ENCODE results near the gene GRHL1. TPM values are rescaled to one million over a fixed set of nuclear protein-coding genes. Genes with fewer than 3 reads are reported as not detected.
"Not testable (repeated sequence)": the region's sequence is repeated elsewhere in the genome, so short reads cannot be mapped to it uniquely, and the experiment has no call there.

The GRHL1 gene
- total RNA-seq, 2 donors from 2014 or later = 1.4 to 5.7 TPM

DNA sequence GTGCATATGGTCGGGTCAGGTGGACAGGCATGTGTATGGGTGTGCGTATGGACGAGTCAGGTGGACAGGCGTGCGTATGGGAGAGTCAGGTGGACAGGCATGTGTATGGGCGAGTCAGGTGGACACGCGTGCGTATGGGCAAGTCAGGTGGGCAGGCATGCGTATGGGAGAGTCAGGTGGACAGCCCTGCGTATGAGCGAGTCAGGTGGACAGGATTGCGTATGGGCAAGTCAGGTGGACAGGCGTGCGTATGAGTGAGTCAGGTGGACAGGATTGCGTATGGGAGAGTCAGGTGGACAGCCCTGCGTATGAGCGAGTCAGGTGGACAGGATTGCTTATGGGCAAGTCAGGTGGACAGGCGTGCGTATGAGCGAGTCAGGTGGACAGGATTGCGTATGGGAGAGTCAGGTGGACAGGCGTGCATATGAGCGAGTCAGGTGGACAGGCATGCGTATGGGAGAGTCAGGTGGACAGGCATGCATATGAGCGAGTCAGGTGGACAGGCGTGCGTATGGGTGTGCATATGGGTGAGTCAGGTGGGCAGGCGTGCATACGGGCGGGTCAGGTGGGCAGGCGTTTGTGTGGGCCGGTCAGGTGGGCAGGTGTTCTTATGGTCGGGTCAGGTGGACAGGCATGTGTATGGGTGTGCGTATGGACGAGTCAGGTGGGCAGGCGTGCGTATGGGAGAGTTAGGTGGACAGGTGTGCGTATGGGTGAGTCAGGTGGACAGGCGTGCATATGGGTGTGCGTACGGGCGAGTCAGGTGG, 62.3 kb downstream of the GRHL1 start:
- intact Hi-C loops (cut with DNase I); DNase-seq; ATAC-seq: not testable (repeated sequence)

DNA sequence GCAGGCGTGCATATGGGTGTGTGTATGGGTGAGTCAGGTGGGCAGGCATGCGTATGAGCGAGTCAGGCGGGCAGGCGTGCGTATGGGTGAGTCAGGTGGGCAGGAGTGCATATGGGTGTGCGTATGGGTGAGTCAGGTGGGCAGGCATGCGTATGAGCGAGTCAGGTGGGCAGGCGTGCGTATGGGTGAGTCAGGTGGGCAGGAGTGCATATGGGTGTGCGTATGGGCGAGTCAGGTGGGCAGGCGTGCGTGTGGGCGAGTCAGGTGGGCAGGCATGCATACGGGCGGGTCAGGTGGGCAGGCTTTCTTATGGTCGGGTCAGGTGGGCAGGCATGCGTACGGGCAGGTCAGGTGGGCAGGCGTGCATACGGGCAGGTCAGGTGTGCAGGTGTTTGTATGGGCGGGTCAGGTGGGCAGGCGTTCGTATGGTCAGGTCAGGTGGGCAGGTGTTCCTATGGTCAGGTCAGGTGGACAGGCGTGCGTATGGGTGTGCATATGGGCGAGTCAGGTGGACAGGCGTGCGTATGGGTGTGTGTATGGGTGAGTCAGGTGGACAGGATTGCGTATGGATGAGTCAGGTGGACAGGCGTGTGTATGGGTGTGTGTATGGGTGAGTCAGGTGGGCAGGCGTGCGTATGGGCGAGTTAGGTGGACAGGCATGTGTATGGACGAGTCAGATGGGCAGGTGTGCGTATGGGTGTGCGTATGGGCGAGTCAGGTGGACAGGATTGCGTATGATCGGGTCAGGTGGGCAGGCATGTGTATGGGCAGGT, 63.1 kb downstream of the GRHL1 start:
- intact Hi-C loops (cut with DNase I) = no loop called here
- ATAC-seq (no peak), DNase-seq (no peak)

DNA sequence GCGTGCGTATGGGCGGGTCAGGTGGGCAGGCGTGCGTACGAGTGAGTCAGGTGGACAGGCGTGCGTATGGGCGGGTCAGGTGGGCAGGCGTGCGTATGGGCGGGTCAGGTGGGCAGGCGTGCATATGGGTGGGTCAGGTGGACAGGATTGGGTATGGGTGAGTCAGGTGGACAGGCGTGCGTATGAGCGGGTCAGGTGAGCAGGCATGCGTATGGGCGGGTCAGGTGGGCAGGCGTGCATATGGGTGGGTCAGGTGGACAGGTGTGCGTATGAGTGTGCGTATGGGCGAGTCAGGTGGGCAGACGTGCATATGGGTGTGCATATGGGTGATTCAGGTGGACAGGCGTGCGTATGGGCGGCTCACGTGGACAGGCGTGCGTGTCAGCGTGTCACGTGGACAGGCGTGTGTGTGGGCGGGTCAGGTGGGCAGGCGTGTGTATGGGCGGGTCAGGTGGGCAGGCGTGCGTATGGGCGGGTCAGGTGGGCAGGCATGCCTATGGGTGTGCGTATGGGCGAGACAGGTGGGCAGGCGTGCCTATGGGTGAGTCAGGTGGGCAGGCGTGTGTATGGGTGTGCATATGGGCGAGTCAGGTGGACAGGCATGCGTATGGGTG, 64.0 kb downstream of the GRHL1 start:
- ATAC-seq; intact Hi-C loops (cut with DNase I); DNase-seq: not testable (repeated sequence)

DNA sequence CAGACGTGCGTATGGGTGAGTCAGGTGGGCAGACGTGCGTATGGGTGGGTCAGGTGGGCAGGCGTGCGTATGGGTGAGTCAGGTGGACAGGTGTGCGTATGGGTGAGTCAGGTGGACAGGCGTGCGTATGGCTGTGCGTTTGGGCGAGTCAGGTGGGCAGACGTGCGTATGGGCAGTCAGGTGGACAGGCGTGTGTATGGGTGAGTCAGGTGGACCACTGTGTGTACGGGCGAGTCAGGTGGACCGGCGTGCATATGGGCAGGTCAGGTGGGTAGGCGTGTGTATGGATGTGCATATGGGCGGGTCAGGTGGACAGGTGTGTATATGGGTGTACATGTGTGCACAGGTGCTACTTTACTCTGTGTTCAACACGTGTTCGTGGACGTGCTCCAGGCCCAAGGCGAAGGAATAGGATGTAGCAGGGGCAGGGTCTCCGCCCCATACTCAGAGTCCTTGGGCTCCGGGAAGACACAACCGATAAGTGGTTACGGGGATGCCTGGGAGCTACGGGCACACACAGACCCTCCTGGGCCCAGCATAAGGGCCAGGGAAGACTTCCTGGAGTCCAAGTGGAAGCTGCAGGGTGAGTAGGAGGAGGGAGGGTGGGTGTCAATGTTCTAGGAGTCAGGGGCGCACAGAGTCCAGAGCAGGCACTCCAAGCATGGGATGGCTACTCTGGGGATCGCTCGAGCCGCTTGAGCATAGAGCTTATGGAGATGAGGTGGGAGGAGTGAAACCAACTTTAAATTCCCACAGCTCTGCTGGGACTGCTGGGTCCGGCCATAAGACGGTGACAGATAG, 64.7 kb downstream of the GRHL1 start:
- ATAC-seq (no peak), DNase-seq (no peak)
- intact Hi-C loops (cut with DNase I) = no loop called here

DNA sequence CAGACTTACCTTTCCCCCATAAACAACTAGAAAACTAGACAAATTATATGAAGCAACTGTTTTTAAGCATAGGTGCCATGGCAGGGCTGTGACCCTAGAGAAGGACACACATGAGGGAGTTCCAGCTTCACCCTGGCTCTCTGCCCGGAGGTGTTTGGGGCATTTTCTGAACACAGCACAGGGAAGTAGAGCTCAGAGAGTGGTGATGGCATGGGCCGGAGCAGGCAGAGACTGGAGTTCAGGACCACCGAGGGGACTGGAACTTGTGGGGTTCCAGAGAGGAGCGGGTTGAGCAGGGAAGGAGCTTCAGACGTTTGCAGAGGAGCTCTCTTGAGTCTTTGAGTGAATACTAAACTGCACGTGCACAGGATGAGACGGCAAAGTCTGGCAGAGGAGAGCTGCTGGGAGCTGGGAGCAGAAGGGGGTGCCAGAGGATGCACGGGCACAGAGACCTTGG, 65.3 kb downstream of the GRHL1 start:
- ATAC-seq (no peak), DNase-seq (no peak)
- intact Hi-C loops (cut with DNase I) = no loop called here

DNA sequence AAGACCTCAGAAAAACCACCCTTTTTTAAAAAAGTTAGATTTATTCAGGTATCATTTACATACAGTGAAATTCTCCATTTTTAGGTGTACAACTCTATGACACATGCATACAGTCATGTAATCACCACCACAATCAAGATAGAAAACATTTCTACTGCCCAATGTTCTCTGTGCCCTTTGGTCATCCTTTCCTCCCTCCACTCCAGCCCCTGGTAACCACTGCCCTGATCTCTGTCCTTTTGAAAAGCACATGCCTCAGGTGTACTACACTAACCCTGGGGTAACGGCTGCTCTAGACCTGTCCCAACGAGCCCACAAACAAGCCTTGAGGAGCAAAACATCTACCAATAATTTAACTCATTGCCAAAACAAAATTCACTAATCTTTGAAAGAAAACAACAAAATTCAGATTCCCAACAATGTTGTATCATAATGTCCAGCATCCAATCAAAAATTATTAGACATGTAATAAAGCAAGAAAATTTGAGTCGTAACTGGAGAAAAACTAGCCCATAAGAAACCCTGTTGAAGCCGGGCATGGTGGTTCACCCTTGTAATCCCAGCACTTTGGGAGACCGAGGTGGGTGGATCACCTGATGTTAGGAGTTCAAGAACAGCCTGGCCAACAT, 65.9 kb downstream of the GRHL1 start:
- no peak for ATAC-seq
- intact Hi-C loops (cut with DNase I) = no loop called here
- no peak for DNase-seq

DNA sequence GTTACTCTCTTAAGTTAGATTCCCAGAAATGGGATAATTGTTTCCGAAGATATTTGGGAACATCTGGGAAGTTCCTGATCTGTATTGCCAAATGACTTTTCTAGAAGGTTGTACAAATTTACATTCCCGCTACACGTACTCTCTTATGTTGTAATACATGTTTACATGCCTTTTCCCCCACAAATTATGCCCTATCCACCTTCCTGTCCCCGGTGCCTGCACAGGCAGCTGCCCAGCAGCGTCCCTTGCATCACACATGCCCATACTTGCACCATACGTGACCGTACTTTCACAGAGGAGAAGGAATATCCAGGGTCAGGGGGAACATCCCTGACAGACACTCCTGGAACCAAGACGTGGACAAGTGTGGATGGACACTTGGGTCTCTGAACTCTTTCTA, 67.7 kb downstream of the GRHL1 start:
- ATAC-seq = no peak
- DNase-seq = no peak
- intact Hi-C loops (cut with DNase I) = no loop called here

DNA sequence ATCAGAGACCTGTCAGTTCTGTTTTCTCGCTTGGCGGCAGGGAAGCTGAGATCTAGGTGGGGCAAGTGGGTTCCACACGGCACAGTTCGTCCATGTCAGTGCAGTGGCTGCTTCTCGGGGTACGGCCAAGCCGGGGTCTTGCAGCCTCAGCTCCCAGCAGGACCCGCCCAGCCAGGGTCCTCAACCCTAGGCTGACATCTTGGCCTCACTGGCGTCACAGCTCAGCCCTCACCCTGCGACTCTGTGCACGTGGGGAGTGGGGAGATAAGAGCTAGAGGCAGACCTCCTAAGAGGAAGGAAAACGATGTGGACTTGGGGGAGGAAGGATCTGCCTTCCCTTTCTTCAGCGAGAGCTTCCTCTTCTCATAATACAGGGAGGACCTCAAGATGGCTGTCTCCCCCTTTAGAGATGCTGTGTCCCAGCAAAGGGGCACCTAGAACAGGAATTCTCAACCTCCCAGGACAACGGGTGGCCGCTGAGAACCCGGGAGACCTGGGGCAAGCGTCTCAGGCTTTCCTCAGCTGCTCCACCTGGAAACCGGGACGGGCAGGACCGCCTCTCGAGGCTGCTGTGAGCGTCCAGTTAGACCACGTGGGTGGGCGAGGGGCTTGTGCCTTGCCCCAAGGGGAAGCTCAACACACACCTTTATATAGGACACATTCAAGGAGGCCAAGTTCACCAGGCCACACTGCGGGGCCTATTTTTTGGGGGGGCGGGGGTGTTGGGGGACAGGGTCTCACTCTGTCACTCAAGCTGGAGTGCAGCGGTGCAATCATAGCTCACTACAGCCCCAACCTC, 68.3 kb downstream of the GRHL1 start:
- no peak for DNase-seq
- no peak for ATAC-seq
- intact Hi-C loops (cut with DNase I) = no loop called here

DNA sequence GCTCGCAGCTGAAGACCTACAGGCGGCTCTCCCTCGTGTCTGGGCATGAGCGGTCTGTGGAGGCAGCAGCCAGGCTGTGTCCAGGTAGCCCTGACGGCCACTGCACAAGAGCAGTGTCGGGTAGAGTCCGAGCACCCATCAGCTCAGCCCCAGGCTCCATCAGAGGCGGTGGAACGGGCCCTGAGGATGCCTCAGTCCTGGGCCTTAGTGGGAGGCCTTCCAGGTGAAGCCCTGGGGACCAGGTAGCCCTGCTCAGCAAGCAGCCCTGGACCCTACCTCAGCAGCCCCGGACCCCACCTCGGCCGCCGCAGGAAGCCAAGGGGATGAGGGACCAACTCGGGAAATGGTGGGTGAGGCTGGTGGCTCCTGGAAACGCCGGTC, 70.5 kb downstream of the GRHL1 start:
- intact Hi-C loops (cut with DNase I) = no loop called here
- DNase-seq = no peak

DNA sequence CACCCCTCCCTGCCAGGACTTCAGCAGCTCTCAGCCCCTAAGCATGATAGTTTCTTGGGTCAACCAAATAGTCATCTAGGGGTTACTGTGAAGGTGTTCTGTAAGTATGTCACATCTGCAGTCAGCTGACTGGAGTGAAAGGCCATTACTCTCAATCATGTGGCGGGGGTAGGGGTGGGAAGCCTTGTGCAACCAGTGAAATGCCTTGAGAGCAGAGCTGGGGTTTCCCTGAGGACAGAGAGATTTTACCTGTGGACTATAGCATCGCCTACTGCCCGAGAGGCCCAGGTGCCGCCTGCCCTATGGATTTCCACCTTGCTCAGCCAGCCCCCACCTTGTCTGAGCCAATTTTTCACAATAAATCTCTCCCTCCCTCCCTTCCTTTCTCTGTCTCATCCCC, 71.0 kb downstream of the GRHL1 start:
- intact Hi-C loops (cut with DNase I) = no loop called here

More for the DNA sequence above, 70.5 kb downstream of the GRHL1 start:
- no peak for ATAC-seq

DNA sequence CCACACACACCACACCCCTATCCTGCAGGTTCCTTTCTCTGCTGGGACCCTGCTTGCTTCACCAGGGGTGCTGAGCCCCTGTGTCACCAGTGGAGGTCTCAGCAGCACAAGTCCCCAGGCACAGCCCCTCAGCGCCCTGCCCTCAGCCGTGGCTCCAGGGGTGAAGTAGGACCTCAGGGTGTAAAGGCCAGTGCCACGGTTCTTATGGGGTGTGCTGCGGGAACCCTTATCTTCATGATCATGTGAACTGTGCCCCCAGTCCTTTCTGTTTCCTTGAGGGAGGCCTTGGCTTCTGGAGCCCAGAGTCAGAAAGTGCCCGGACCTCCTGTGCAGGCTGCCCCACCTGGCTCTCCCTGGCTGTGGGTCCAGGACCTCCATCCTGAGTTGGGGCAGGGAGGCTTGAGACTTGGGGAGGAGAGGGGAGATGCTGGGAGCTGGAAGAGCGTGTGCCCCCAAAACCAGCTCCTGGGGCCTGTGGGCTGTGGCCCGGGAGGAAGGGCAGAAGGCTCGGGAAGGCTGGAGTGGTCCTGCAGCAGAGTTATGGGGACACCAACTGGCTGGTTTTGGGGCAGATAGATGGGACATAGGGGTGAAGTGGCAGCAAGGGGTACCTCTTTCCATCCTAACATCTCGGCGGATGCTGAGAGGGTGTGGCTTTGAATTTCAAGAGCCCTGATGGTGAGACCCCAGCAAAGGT, 71.6 kb downstream of the GRHL1 start:
- ATAC-seq (no peak), DNase-seq (no peak)
- intact Hi-C loops (cut with DNase I) = no loop called here

More for the DNA sequence above, 71.0 kb downstream of the GRHL1 start:
- no peak for DNase-seq
- no peak for ATAC-seq

DNA sequence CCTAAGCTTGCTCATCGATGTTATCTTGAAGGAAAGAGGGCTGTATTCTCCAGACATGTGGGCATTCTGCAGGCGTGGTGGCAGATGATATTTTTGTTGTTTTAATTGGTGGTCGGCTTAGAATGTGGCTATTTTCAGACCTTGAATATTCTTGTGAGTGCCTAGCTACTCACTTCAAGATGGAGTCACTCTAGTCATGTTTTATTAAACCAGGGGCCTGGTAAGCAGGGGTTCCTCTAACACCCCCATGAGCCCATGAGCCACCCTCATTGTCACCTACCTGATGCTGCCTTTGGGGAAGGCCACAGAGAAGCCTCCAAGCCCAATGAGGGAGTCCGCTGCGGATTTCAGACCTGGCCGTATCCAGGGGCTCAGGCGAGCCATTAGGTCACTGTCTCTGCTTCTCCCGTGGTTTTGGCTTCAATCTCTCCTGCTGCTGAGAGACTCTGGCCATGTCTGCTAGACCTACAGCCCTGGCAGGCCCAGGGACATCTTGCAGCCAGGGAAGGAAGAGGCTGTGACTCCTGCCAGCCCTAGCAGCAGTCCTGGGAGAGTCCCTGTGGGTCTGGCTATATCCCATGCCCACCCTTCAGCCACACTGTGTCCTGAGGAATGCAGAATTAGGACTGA, 75.6 kb downstream of the GRHL1 start:
- intact Hi-C loops (cut with DNase I) = no loop called here
- DNase-seq = no peak
- no peak for ATAC-seq

DNA sequence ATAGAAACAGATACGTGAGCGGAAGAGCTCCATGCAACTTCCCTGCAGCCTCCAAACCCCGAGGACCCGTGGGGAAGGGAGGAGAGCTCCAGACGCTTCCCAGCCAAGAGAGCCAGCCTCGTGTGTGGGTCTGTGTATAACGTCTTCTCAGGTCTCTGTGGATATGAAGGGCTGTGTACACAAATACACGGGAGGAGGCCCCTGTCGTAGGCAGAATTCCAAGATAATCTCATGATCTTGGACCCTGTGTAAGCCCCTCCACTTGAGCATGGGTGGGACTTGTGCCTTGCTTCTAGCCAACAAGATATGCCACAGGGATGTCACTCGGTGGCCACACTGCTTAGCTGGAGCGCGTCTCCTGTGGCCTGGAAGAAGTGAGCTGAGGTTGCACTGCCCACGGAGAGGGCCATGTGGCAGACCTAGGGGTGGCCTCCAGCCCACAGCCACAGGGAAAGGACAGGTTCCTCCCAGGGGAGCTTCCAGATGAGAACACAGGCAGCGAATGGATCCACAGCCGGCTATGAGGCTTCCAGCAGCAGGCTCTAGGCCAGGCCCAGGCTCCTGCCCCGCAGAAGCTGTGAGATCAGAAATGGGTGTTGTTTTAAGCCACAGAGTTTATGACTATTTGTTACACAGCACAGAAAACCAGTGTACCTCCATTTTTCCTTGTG, 76.3 kb downstream of the GRHL1 start:
- ATAC-seq (no peak), DNase-seq (no peak)
- intact Hi-C loops (cut with DNase I) = no loop called here

DNA sequence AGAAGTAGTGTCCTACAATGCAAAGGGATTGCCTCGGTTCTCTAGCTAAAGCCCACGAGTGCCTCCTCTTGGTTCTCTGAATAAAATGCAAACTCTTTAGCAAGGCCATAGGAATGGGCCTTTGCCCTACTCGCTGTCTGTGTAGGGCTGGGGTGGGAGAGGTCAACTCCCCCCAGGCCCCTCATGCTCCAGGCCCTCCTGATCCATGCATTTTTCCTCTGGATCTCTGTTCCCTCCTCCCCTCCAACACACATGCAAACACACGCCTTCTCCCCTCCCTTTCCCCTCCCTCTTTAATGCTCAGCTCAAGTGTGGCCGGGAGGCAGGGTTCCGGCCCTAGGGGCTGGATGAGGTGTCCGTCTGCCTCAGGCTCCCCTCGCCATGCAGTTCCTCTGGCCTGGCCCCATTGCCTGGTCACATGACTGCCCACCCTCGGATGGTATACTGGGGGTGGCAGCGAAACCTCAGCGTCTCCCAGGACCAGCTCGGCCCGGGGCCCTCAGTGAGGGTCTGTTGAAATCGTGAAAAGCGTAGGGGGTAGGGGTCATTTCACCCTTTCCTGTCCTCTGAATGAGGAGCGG, 77.0 kb downstream of the GRHL1 start:
- no peak for DNase-seq
- intact Hi-C loops (cut with DNase I) = no loop called here

DNA sequence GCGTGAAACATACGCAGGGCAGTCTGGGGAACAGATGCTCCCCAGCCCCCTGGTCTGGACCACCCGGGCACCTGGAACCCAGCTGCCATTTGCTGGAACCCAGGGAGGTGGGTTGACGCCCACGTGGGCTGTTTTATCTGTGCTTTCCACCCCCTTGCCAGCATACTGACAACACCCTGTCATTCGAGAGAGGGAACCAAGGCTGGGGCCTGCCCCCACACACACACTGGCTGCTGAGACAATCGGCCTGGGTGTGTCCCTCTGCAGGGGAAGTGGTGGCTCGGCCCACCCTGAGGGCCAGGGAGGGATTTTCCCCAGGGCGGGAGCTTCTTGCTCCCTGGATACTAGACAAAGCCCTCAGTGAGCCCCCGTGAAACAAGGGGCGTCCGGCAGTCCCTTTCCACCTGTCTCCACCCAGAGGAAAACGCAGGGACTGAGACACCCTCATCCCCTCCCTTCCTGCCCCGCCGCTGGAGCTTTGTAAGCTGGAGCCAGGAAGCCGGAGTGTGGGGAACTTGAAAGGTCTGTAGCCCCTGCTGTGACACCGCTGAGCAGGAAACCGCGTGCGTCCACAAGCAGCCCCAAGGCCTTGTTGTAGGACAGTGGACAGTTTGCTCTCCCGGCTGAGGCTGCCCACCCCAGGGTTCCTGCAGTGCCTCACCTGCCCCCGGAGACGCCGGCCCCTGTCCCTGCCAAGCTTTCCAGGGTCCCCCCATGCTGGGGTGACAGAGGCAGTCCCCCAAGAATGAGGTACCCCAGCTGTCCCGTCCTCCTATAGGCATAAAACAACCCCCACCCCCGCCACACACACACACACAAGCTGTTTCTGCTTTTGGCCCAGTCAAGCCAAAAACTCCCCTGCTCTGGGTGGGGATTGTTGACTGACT, 77.7 kb downstream of the GRHL1 start:
- intact Hi-C loops (cut with DNase I) = no loop called here

More for the DNA sequence above, 77.0 kb downstream of the GRHL1 start:
- peak in 1 of 2 donors; percentile 4 for ATAC-seq

More for the DNA sequence above, 77.7 kb downstream of the GRHL1 start:
- DNase-seq = peak; percentile 81
- ATAC-seq = peak; percentile 54 to 89
